ENCODE data around the gene AHNAK2.

- TF ChIP-seq CREB5 (CRISPR knock-in tag; IDR thresholded peaks at IDR 0.05; ENCODE audit: low read depth) (no peak), ZNF8 (CRISPR knock-in tag; IDR thresholded peaks at IDR 0.05) (no peak), TCF4 (CRISPR knock-in tag; IDR thresholded peaks at IDR 0.05; ENCODE audit: borderline replicate concordance) (no peak), ZFP3 (CRISPR knock-in tag; IDR thresholded peaks at IDR 0.05) (no peak), ISL1 (CRISPR knock-in tag; IDR thresholded peaks at IDR 0.05) (no peak), RARB (CRISPR knock-in tag; IDR thresholded peaks at IDR 0.05) (no peak), TSHZ2 (CRISPR knock-in tag; IDR thresholded peaks at IDR 0.05) (no peak), PATZ1 (CRISPR knock-in tag; IDR thresholded peaks at IDR 0.05; ENCODE audit: borderline replicate concordance) (no peak), ZNF565 (CRISPR knock-in tag; conservative IDR thresholded peaks at IDR 0.05; ENCODE audit: low read depth) (no peak)
Observed at GRCh38 chr14:104950021-104950420, 28.2 kb downstream of the AHNAK2 start.

All from SK-N-SH treated with all-trans-retinoic acid at 6 μM for 48 hours (cell line).